RWPE2 (cell line): ENCODE data around the gene CDCA4.
A peak's percentile ranks its signal among the peaks of the same experiment; 100 is the strongest.

Experiments used
- ATAC-seq: fragments of 200-7000 bp; cut with Tn5 transposase; 3 replicates; pipeline ENCODE4 v1.9.1; 2021; ENCODE audit warnings: low read depth
- DNase-seq: peaks from one replicate; pipeline ENCODE4 v3.0.0-alpha.2; 2020; ENCODE audit warnings: low spot score
- H3K27ac ChIP-seq: fragments of 450-650 bp; 2 replicates; pipeline ENCODE4 v1.5.1; 2017; ENCODE audit warnings: mild to moderate bottlenecking; ENCODE audit not compliant: poor library complexity, severe bottlenecking
- H3K27me3 ChIP-seq: fragments of 250-450 bp; sonication (Bioruptor Pico); 2 replicates; pipeline ENCODE4 v1.5.1; 2021; ENCODE audit warnings: mild to moderate bottlenecking, moderate library complexity; ENCODE audit not compliant: insufficient read depth, poor library complexity, severe bottlenecking
- H3K36me3 ChIP-seq: fragments of 250-450 bp; sonication (Bioruptor Pico); 2 replicates; pipeline ENCODE4 v1.5.1; 2020; ENCODE audit warnings: low read depth, mild to moderate bottlenecking, moderate library complexity
- H3K4me1 ChIP-seq: fragments of 250-450 bp; sonication (Bioruptor Pico); 2 replicates; pipeline ENCODE4 v1.5.1; 2021; ENCODE audit warnings: mild to moderate bottlenecking, moderate library complexity; ENCODE audit not compliant: insufficient read depth, poor library complexity, severe bottlenecking
- H3K4me3 ChIP-seq: fragments of 250-450 bp; sonication (Bioruptor Pico); 2 replicates; pipeline ENCODE4 v1.5.1; 2021; ENCODE audit warnings: mild to moderate bottlenecking, moderate library complexity; ENCODE audit not compliant: severe bottlenecking
- H3K9me3 ChIP-seq: fragments of 250-450 bp; sonication (Bioruptor Pico); 2 replicates; pipeline ENCODE4 v1.5.1; 2021; ENCODE audit warnings: mild to moderate bottlenecking, moderate library complexity; ENCODE audit not compliant: severe bottlenecking
- TF ChIP-seq, protein P1 (sequence below): fragments of 450-650 bp; IDR thresholded peaks from one replicate; pipeline ENCODE4 v1.5.1; 2017; ENCODE audit warnings: mild to moderate bottlenecking, moderate library complexity; ENCODE audit not compliant: poor library complexity, severe bottlenecking

The CDCA4 gene

DNA sequence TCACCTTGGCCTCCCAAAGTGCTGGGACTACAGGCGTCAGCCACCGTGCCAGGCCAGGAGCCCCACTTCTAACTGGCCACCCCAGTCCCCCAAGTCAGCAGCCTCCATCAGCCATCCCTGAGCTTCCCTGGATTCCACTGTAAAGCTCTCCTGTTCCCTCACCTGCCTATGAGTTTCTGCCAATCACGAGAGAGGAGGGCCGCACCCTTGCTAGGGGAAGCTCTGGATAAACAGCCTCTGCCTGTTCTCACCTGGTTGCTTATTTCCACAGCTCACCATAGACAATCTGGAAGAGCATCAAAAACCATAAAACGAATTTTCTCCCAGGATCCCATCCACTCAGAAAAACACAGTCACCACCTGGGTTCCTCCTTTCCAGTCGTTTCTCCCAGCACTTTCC is 5.0 kb downstream of the CDCA4 start:
- Histone ChIP-seq H3K27me3 (no peaks in the 10 kb centered on the region), H3K36me3 (peaks cover 92% of the 10 kb centered on the region), H3K27ac (peak overlapping the region; percentile 100), H3K4me1 (peaks cover 60% of the 10 kb centered on the region), H3K4me3 (no peak overlapping the region), H3K9me3 (no peaks in the 10 kb centered on the region)
- no peak for ATAC-seq
- DNase-seq, result no peak
- TF ChIP-seq, protein P1, sequence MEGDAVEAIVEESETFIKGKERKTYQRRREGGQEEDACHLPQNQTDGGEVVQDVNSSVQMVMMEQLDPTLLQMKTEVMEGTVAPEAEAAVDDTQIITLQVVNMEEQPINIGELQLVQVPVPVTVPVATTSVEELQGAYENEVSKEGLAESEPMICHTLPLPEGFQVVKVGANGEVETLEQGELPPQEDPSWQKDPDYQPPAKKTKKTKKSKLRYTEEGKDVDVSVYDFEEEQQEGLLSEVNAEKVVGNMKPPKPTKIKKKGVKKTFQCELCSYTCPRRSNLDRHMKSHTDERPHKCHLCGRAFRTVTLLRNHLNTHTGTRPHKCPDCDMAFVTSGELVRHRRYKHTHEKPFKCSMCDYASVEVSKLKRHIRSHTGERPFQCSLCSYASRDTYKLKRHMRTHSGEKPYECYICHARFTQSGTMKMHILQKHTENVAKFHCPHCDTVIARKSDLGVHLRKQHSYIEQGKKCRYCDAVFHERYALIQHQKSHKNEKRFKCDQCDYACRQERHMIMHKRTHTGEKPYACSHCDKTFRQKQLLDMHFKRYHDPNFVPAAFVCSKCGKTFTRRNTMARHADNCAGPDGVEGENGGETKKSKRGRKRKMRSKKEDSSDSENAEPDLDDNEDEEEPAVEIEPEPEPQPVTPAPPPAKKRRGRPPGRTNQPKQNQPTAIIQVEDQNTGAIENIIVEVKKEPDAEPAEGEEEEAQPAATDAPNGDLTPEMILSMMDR, result no peak

DNA sequence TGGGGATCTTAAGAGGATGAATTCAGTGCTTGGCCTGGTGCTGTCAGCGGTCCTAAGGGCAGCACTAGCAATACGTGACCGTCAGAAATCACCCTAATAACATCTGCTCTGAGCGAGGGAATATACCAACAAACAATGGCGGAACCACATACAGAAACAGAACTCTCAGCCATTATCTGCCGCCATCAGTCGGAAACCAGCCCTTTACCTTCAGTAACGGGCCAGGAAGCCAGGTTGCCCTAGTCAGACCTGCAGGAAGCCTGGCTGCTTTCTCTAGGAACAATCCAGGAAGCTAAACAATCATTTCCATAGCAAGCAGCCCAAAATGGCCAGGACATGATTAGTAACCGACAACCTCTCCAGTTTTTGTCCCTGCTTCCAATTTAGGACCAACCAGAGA is 5.6 kb downstream of the CDCA4 start:
- Histone ChIP-seq H3K9me3 (no peaks in the 10 kb centered on the region), H3K27ac (peak overlapping the region; percentile 100), H3K4me3 (no peak overlapping the region), H3K27me3 (no peaks in the 10 kb centered on the region), H3K36me3 (peaks cover 97% of the 10 kb centered on the region), H3K4me1 (peaks cover 60% of the 10 kb centered on the region)
- DNase-seq (no peak), ATAC-seq (no peak)
- TF ChIP-seq, protein P1, result no peak

DNA sequence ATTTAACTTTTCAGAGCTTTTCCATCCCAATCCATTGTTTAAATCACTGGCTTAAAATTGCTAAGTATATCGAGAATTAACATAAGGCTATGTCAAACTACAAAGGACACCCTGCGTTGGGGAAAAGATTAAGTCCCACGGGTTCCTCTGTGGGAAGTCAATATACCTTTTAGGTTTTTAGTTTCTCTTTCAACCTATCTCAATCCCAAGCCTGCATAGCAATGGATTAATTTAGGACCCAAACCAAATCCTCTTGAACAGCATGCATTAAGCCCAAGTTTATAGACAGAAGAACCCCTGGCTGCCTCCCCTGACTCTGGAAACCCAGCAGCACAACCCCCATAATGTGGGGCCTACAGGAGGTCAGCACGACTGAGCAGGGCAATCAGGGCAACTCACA is 6.3 kb downstream of the CDCA4 start:
- H3K4me3 ChIP-seq, result no peak overlapping the region
- no peaks in the 10 kb centered on the region for H3K27me3 ChIP-seq
- H3K9me3 ChIP-seq, result no peaks in the 10 kb centered on the region
- no peak for DNase-seq
- H3K36me3 ChIP-seq, result peaks cover 97% of the 10 kb centered on the region
- TF ChIP-seq, protein P1, result no peak
- ATAC-seq, result no peak
- peak overlapping the region; percentile 100 for H3K27ac ChIP-seq
- peaks cover 60% of the 10 kb centered on the region for H3K4me1 ChIP-seq

DNA sequence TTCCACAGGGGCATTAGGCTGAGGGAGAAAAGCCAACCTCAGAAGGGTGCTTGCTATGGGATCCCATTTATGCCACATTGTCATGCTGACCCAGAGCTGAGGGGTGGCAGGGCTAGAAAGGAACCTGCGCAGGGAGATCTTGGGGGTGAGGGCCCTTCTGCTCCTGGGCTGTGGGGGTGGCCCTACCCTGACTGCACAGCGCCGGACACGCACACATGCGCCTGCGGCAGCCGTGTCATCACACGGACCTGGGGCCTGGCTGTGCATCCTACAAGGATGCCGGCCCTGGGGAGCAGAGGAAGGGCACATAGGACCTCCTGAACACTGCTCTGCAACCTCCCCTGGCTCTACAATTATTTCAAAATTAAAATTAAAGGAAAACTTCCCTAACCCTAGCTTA is 6.9 kb downstream of the CDCA4 start:
- Histone ChIP-seq H3K4me1 (peaks cover 55% of the 10 kb centered on the region), H3K9me3 (no peaks in the 10 kb centered on the region), H3K36me3 (peaks cover 97% of the 10 kb centered on the region), H3K4me3 (no peak overlapping the region), H3K27ac (peak overlapping the region; percentile 100), H3K27me3 (no peaks in the 10 kb centered on the region)
- DNase-seq (no peak), ATAC-seq (peak; percentile 8; the same call in 1 of the 3 replicates)
- TF ChIP-seq, protein P1, result no peak

DNA sequence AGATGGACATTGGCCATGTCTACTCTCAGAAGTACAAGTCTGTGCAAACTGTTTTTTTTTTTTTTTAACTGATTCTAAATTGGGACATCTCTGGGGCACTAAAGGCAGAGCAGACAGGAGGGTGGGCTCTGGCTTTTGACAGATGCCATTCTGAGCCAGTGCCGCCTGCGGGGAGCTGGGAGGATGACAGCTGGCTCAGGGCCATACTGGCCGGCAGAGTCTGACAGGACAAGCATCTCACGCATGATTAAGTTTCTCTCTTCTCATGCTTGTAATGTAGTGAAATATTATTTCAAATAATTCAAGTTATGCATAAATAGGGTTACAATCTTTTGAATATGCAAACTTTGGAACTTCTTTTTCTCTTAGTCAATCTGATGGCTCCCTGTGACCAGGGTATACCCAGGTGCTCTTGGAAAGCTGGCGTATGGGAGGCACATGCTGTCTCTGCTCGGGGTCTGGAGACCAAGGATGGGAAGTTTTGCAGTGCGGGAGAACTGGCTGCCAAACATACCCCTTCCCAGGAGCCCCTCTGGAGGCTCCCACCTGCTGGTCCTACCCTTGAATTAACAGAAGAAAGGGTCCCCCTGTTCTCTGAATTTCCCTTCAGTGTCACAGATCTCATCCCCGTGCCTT is 7.6 kb downstream of the CDCA4 start:
- Histone ChIP-seq H3K27ac (peak overlapping the region; percentile 100), H3K9me3 (no peaks in the 10 kb centered on the region), H3K27me3 (no peaks in the 10 kb centered on the region), H3K4me1 (peaks cover 47% of the 10 kb centered on the region), H3K4me3 (no peak overlapping the region), H3K36me3 (peaks cover 97% of the 10 kb centered on the region)
- no peak for DNase-seq
- TF ChIP-seq, protein P1, result no peak
- no peak; the same call in 2 of the 3 replicates for ATAC-seq
